Measurements from ENCODE around the gene ENO4. TPM values are rescaled to one million over a fixed set of nuclear protein-coding genes. Genes with fewer than 3 reads are reported as not detected.

ENO4 gene
- total RNA-seq, 1 experiment from 2014 or later = 0.12 TPM

- H3K4me3 Mint-ChIP-seq (ENCODE audit: low read depth, unreplicated experiment) = no peak overlapping the region
- DNase-seq = no peak
- no peak for TF ChIP-seq CTCF (IDR thresholded peaks at IDR 0.05; ENCODE audit: unreplicated experiment)
- no peaks in the 10 kb centered on the region for H3K36me3 Mint-ChIP-seq (ENCODE audit: insufficient read depth, unreplicated experiment)
- no peaks in the 10 kb centered on the region for H3K4me1 Mint-ChIP-seq (ENCODE audit: low read depth, unreplicated experiment)
- H3K9me3 Mint-ChIP-seq (ENCODE audit: low read depth, unreplicated experiment) = no peaks in the 10 kb centered on the region
- no TSS peak for BruUV-seq (replicated peaks)
- no peaks in the 10 kb centered on the region for H3K27me3 Mint-ChIP-seq (ENCODE audit: unreplicated experiment)
- CTCF ChIA-PET = no interaction called here
- no peak overlapping the region for H3K27ac Mint-ChIP-seq (ENCODE audit: unreplicated experiment)
- intact Hi-C loops (cut with micrococcal nuclease; ENCODE audit: unreplicated experiment) = no loop called here
These were observed 18.2 kb upstream of the ENO4 start for GRCh38 chr10:116831086-116831485.

- CTCF ChIA-PET = no interaction called here
- Mint-ChIP-seq H3K36me3 (ENCODE audit: insufficient read depth, unreplicated experiment) (no peaks in the 10 kb centered on the region), H3K27ac (ENCODE audit: unreplicated experiment) (no peak overlapping the region), H3K9me3 (ENCODE audit: low read depth, unreplicated experiment) (no peaks in the 10 kb centered on the region), H3K4me3 (ENCODE audit: low read depth, unreplicated experiment) (no peak overlapping the region), H3K27me3 (ENCODE audit: unreplicated experiment) (no peaks in the 10 kb centered on the region), H3K4me1 (ENCODE audit: low read depth, unreplicated experiment) (no peaks in the 10 kb centered on the region)
- no peak for TF ChIP-seq CTCF (IDR thresholded peaks at IDR 0.05; ENCODE audit: unreplicated experiment)
- BruUV-seq (replicated peaks) = no TSS peak
- intact Hi-C loops (cut with micrococcal nuclease; ENCODE audit: unreplicated experiment) = no loop called here
- DNase-seq = no peak
These were observed 17.5 kb upstream of the ENO4 start for GRCh38 chr10:116831790-116832189.

- CTCF ChIA-PET = no interaction called here
- BruUV-seq (replicated peaks) = no TSS peak
- Mint-ChIP-seq H3K4me1 (ENCODE audit: low read depth, unreplicated experiment) (no peaks in the 10 kb centered on the region), H3K27ac (ENCODE audit: unreplicated experiment) (no peak overlapping the region), H3K4me3 (ENCODE audit: low read depth, unreplicated experiment) (no peak overlapping the region), H3K27me3 (ENCODE audit: unreplicated experiment) (no peaks in the 10 kb centered on the region), H3K9me3 (ENCODE audit: low read depth, unreplicated experiment) (no peaks in the 10 kb centered on the region), H3K36me3 (ENCODE audit: insufficient read depth, unreplicated experiment) (no peaks in the 10 kb centered on the region)
- intact Hi-C loops (cut with micrococcal nuclease; ENCODE audit: unreplicated experiment) = no loop called here
- no peak for TF ChIP-seq CTCF (IDR thresholded peaks at IDR 0.05; ENCODE audit: unreplicated experiment)
- DNase-seq = no peak
These were observed 15.0 kb upstream of the ENO4 start for GRCh38 chr10:116833986-116834985.

GRCh38 chr10:116835658-116836057 is 13.6 kb upstream of the ENO4 start:
- CTCF ChIA-PET = interaction anchor here (0.9 kb wide), 1 partner anchor 339 kb away, joined by 4 read pairs; no protein-coding TSS in a partner anchor
- no peaks in the 10 kb centered on the region for H3K4me1 Mint-ChIP-seq (ENCODE audit: low read depth, unreplicated experiment)

More at GRCh38 chr10:116835658-116836057, 13.6 kb upstream of the ENO4 start:
- TF ChIP-seq CTCF (IDR thresholded peaks at IDR 0.05; ENCODE audit: unreplicated experiment) = no peak
- BruUV-seq (replicated peaks) = no TSS peak
- intact Hi-C loops (cut with micrococcal nuclease; ENCODE audit: unreplicated experiment) = no loop called here
- Mint-ChIP-seq H3K27me3 (ENCODE audit: unreplicated experiment) (no peaks in the 10 kb centered on the region), H3K4me3 (ENCODE audit: low read depth, unreplicated experiment) (no peak overlapping the region), H3K36me3 (ENCODE audit: insufficient read depth, unreplicated experiment) (no peaks in the 10 kb centered on the region), H3K9me3 (ENCODE audit: low read depth, unreplicated experiment) (no peaks in the 10 kb centered on the region), H3K27ac (ENCODE audit: unreplicated experiment) (no peak overlapping the region)
- no peak for DNase-seq

Data from Calu3 (cell line).